Measurements from ENCODE around the gene FAM180B.
A peak's percentile ranks its signal among the peaks of the same experiment; 100 is the strongest.
"Not testable (repeated sequence)": the region's sequence is repeated elsewhere in the genome, so short reads cannot be mapped to it uniquely, and the experiment has no call there.

Gene FAM180B

GRCh38 chr11:47586098-47586855, at the start of gene FAM180B:
Gene FAM180B, plus strand, starts transcription at chr11:47586678. Its CDS starts 91 bp downstream, at chr11:47586769.
- no peak for DNase-seq

- DNase-seq, result no peak
Observed at GRCh38 chr11:47536915-47537314, 49.6 kb upstream of the FAM180B start.

- no peak for DNase-seq
Observed at GRCh38 chr11:47538741-47539565, 47.5 kb upstream of the FAM180B start.

GRCh38 chr11:47539681-47540039, 46.8 kb upstream of the FAM180B start:
- DNase-seq, result no peak

- DNase-seq, result no peak
Observed at GRCh38 chr11:47541070-47541469, 45.4 kb upstream of the FAM180B start.

GRCh38 chr11:47545298-47545697, 41.2 kb upstream of the FAM180B start:
- DNase-seq, result no peak

GRCh38 chr11:47546274-47546673, 40.2 kb upstream of the FAM180B start:
- DNase-seq, result not testable (repeated sequence)

- DNase-seq, result no peak
Observed at GRCh38 chr11:47550288-47551047, 36.0 kb upstream of the FAM180B start.

- DNase-seq, result no peak
Observed at GRCh38 chr11:47551086-47551485, 35.4 kb upstream of the FAM180B start.

- DNase-seq, result no peak
Observed at GRCh38 chr11:47552056-47552565, 34.4 kb upstream of the FAM180B start.

GRCh38 chr11:47552566-47553405, 33.7 kb upstream of the FAM180B start, which contains the start of gene CELF1:
Gene CELF1, minus strand, starts transcription at chr11:47553132. Its CDS starts 53,609 bp downstream, at chr11:47499523.
- peak; percentile 92 to 94 for DNase-seq

GRCh38 chr11:47553406-47553743, 33.1 kb upstream of the FAM180B start:
- no peak for DNase-seq

- not testable (repeated sequence) for DNase-seq
Observed at GRCh38 chr11:47557004-47557403, 29.5 kb upstream of the FAM180B start.

GRCh38 chr11:47558695-47559094, 27.8 kb upstream of the FAM180B start:
- no peak for DNase-seq

GRCh38 chr11:47560426-47560825, 26.1 kb upstream of the FAM180B start:
- no peak for DNase-seq

GRCh38 chr11:47562393-47562792, 24.1 kb upstream of the FAM180B start:
- not testable (repeated sequence) for DNase-seq

- DNase-seq, result not testable (repeated sequence)
Observed at GRCh38 chr11:47564366-47564765, 22.1 kb upstream of the FAM180B start.

- DNase-seq, result peak in 1 of 2 donors; percentile 24
Observed at GRCh38 chr11:47564933-47565339, 21.5 kb upstream of the FAM180B start.

GRCh38 chr11:47565340-47566148, 20.9 kb upstream of the FAM180B start, which contains the start of gene PTPMT1:
Gene PTPMT1, plus strand, starts transcription at chr11:47565599. Its CDS starts 24 bp downstream, at chr11:47565623.
- DNase-seq, result peak; percentile 73 to 77

- peak in 1 of 2 donors; percentile 28 for DNase-seq
Observed at GRCh38 chr11:47566149-47566698, 20.3 kb upstream of the FAM180B start.

- DNase-seq, result no peak
Observed at GRCh38 chr11:47569646-47570045, 16.8 kb upstream of the FAM180B start.

Data from stimulated activated CD4-positive, alpha-beta T cell treated with anti-CD3 and anti-CD28 coated beads, Interleukin-2, amount 100 ng/mL, for 24 hours (primary cell).